ENCODE results near the gene COL18A1. TPM values are rescaled to one million over a fixed set of nuclear protein-coding genes. Genes with fewer than 3 reads are reported as not detected.

Gene COL18A1
- total and polyA plus RNA-seq, 9 of the 15 experiments (the other 6 are each of a cell fraction or from before 2014, with no cell fraction given), result 0.14 to 16.4 (median 2.0) TPM

DNA sequence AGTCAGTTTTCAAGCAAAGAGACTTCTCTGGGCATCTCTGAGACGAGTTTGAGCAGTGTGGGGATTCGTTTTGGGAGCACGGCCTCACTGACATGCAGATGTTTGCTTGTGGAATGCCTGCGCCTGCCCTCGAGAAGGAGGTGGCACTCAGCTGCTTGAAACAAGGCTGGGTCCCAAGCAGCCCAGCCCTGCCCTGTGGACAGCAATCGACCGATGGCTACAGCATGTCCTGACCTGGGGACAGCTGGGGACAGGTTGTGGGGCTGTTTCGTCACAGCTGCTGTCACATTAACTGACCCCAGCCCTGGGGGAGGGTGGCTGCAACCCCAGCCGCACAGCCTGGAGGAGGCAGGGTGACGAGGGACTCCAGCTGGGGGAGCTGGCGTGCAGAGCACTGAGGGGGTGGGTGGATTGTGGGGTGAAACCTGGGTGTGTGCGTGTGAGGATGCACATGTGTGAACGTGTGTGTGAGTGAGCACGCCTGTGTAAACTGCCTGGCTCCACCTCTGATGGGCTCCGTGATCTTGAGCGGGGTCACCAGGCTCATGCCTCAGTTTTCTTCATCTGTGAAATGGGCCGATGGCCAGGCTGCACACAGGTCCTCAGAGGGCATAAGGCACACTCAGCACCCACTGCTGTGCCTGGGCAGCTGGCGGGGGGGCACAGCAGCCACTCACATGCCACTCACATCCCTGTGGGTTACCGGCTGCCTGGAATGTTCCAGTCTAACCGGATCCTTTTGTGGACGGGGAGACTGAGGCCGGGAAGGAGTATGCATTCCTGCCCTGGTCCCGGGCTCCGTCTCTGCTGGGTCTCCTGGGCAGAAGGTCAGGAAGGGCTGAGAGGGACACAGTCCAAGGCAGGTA lies 49.3 kb downstream of the COL18A1 start (continued):
- TF ChIP-seq, protein P1, sequence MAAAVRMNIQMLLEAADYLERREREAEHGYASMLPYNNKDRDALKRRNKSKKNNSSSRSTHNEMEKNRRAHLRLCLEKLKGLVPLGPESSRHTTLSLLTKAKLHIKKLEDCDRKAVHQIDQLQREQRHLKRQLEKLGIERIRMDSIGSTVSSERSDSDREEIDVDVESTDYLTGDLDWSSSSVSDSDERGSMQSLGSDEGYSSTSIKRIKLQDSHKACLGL (CRISPR knock-in tag; IDR thresholded peaks at IDR 0.05; ENCODE audit: borderline replicate concordance, poor library complexity, severe bottlenecking), result no peak
- no peak for TF ChIP-seq SAFB (IDR thresholded peaks at IDR 0.05; ENCODE audit: borderline replicate concordance, low read depth, low read length)
- no peak for TF ChIP-seq ZNF354B (CRISPR knock-in tag; IDR thresholded peaks at IDR 0.05)
- TF ChIP-seq GATAD2B (IDR thresholded peaks at IDR 0.05; ENCODE audit: borderline replicate concordance), result no peak
- TF ChIP-seq KDM4B (IDR thresholded peaks at IDR 0.05; ENCODE audit: borderline replicate concordance in 2 of 2, low read depth in 1 of 2), result no peak
- no peak for TF ChIP-seq TRIM28 (IDR thresholded peaks at IDR 0.05)
- TF ChIP-seq, protein P2, sequence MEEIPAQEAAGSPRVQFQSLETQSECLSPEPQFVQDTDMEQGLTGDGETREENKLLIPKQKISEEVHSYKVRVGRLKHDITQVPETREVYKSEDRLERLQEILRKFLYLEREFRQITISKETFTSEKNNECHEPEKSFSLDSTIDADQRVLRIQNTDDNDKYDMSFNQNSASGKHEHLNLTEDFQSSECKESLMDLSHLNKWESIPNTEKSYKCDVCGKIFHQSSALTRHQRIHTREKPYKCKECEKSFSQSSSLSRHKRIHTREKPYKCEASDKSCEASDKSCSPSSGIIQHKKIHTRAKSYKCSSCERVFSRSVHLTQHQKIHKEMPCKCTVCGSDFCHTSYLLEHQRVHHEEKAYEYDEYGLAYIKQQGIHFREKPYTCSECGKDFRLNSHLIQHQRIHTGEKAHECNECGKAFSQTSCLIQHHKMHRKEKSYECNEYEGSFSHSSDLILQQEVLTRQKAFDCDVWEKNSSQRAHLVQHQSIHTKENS (CRISPR knock-in tag; IDR thresholded peaks at IDR 0.05), result no peak
- TF ChIP-seq, protein P3, sequence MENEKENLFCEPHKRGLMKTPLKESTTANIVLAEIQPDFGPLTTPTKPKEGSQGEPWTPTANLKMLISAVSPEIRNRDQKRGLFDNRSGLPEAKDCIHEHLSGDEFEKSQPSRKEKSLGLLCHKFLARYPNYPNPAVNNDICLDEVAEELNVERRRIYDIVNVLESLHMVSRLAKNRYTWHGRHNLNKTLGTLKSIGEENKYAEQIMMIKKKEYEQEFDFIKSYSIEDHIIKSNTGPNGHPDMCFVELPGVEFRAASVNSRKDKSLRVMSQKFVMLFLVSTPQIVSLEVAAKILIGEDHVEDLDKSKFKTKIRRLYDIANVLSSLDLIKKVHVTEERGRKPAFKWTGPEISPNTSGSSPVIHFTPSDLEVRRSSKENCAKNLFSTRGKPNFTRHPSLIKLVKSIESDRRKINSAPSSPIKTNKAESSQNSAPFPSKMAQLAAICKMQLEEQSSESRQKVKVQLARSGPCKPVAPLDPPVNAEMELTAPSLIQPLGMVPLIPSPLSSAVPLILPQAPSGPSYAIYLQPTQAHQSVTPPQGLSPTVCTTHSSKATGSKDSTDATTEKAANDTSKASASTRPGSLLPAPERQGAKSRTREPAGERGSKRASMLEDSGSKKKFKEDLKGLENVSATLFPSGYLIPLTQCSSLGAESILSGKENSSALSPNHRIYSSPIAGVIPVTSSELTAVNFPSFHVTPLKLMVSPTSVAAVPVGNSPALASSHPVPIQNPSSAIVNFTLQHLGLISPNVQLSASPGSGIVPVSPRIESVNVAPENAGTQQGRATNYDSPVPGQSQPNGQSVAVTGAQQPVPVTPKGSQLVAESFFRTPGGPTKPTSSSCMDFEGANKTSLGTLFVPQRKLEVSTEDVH (IDR thresholded peaks at IDR 0.05; ENCODE audit: low read depth, partially characterized antibody), result no peak
- no peak for TF ChIP-seq PML (IDR thresholded peaks at IDR 0.05; ENCODE audit: low read length)
- TF ChIP-seq ADNP (tag; IDR thresholded peaks at IDR 0.05), result peak; percentile 82
- TF ChIP-seq BRD9 (IDR thresholded peaks at IDR 0.05; ENCODE audit: low read depth, partially characterized antibody), result no peak
- 0 out of 2 replicates have a peak, but pooled peaks have one; percentile 13 for TF ChIP-seq CEBPG (CRISPR knock-in tag; IDR thresholded peaks at IDR 0.05)
- TF ChIP-seq CEBPG (tag; conservative IDR thresholded peaks at IDR 0.05 in 1 of 2, IDR thresholded peaks at IDR 0.05 in 1 of 2), result no peak
- peak; percentile 86 for TF ChIP-seq BCOR (IDR thresholded peaks at IDR 0.05)
- TF ChIP-seq POLR2A (conservative IDR thresholded peaks at IDR 0.05), result no peak
- no peak for TF ChIP-seq ZNF668 (CRISPR knock-in tag; IDR thresholded peaks at IDR 0.05)
- no peak for TF ChIP-seq GATAD2A (IDR thresholded peaks at IDR 0.05)
- no peak for TF ChIP-seq SMARCE1 (IDR thresholded peaks at IDR 0.05)
